Measurements from ENCODE around the gene TBC1D30. TPM values are rescaled to one million over a fixed set of nuclear protein-coding genes. Genes with fewer than 3 reads are reported as not detected.

The TBC1D30 gene
- polyA plus RNA-seq, 2 of the 4 experiments (the other 2 are of a cell fraction), result 0.65 to 3.5 TPM

DNA sequence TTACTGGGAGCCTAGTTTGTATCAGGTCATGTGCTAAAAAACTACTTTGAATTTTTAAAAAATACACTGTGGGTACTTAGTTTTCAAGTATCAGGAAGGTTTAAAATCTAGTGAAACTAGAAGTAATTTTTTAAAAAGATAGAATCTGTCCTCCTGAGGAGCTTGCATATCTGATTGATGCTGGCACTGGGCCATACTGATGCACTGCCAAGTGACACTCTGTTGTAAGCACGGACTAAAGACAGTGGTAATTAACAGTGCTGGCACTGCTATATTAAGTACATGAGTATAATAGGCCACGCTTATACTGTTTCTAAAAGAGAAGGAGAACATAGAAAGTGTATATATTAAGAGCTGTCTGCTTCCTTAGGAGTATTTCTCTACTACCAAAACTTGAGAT, 10.0 kb upstream of the TBC1D30 start (continued):
- TF ChIP-seq HMGXB4 (CRISPR knock-in tag; IDR thresholded peaks at IDR 0.05; ENCODE audit: borderline replicate concordance) (no peak), FOXS1 (CRISPR knock-in tag; IDR thresholded peaks at IDR 0.05) (no peak), JUNB (IDR thresholded peaks at IDR 0.05) (no peak), HOXA7 (CRISPR knock-in tag; IDR thresholded peaks at IDR 0.05) (no peak)

GRCh38 chr12:64819816-64820402, 4.5 kb upstream of the TBC1D30 start:
- WGBS (ENCODE audit: missing lambda C conversion rate), result 79% methylated on average over 5 of the region's 5 CpGs
- Histone ChIP-seq H3K9me3 (peaks cover 14% of the 10 kb centered on the region; the same call in 2 of the 3 replicates), H3K4me3 (no peak overlapping the region), H3K4me2 (no peak overlapping the region), H3K4me1 (peaks cover 11% of the 10 kb centered on the region; the same call in 2 of the 3 replicates), H3K27ac (no peak overlapping the region)
- FAIRE-seq (no peak), DNase-seq (ENCODE audit: low read depth in 1 of 2, low spot score in 1 of 2) (no peak), ATAC-seq (no peak)
- TF ChIP-seq EP300 (IDR thresholded peaks at IDR 0.05) (no peak), MAZ (IDR thresholded peaks at IDR 0.05; ENCODE audit: borderline replicate concordance, low read depth, low read length) (no peak), HEYL (CRISPR knock-in tag; IDR thresholded peaks at IDR 0.05) (no peak), HES2 (IDR thresholded peaks at IDR 0.05) (no peak), CHD4 (IDR thresholded peaks at IDR 0.05; ENCODE audit: borderline replicate concordance) (no peak), ZSCAN20 (CRISPR knock-in tag; IDR thresholded peaks at IDR 0.05) (no peak), SREBF2 (IDR thresholded peaks at IDR 0.05) (no peak), KDM5A (IDR thresholded peaks at IDR 0.05) (no peak)
- ChIA-PET POLR2A (no interaction called here), CTCF (interaction anchor here (1.0 to 3.2 kb wide), 2 partner anchors 9 to 18 kb away, joined by 3 to 14 read pairs; no protein-coding TSS in a partner anchor)

DNA sequence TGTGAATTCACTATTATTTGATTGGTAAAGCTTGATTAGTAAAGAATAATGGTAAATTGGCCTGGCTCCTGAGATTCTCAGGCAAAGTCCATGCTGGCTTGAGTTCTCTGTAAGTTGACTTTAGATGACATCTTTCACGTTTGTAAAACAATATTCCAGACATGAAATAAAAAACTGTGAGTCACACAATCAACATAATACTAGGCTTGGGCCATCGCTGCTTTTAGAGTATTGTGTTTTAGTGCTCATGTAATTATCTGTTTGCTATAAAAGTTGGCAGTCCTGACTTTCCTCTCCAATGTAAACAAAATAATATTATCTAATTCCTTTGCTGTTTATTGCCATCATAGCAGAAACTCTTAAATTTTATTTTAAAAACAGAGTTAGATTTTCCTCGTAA, 3.9 kb upstream of the TBC1D30 start:
- CTCF ChIA-PET, result interaction anchor here (1.0 to 3.2 kb wide), 2 partner anchors 8 to 19 kb away, joined by 3 to 14 read pairs; no protein-coding TSS in a partner anchor
- TF ChIP-seq CEBPB (IDR thresholded peaks at IDR 0.05) (no peak), BHLHE40 (IDR thresholded peaks at IDR 0.05; ENCODE audit: low read depth, low read length) (no peak), HOXB5 (CRISPR knock-in tag; IDR thresholded peaks at IDR 0.05) (no peak), TP53 (CRISPR knock-in tag; IDR thresholded peaks at IDR 0.05) (no peak), ZSCAN20 (CRISPR knock-in tag; IDR thresholded peaks at IDR 0.05) (no peak), HOXA7 (CRISPR knock-in tag; IDR thresholded peaks at IDR 0.05) (no peak), FOSB (CRISPR knock-in tag; IDR thresholded peaks at IDR 0.05) (no peak), JUN (IDR thresholded peaks at IDR 0.05) (no peak), HMGXB4 (CRISPR knock-in tag; IDR thresholded peaks at IDR 0.05; ENCODE audit: borderline replicate concordance) (no peak), MAFK (IDR thresholded peaks at IDR 0.05; ENCODE audit: partially characterized antibody) (no peak), FOSL2 (IDR thresholded peaks at IDR 0.05) (no peak), FOSL2 (CRISPR knock-in tag; IDR thresholded peaks at IDR 0.05) (no peak)
- TF ChIP-seq, protein P1, sequence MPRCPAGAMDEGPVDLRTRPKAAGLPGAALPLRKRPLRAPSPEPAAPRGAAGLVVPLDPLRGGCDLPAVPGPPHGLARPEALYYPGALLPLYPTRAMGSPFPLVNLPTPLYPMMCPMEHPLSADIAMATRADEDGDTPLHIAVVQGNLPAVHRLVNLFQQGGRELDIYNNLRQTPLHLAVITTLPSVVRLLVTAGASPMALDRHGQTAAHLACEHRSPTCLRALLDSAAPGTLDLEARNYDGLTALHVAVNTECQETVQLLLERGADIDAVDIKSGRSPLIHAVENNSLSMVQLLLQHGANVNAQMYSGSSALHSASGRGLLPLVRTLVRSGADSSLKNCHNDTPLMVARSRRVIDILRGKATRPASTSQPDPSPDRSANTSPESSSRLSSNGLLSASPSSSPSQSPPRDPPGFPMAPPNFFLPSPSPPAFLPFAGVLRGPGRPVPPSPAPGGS (IDR thresholded peaks at IDR 0.05), result no peak

More for the DNA sequence above, 3.9 kb upstream of the TBC1D30 start:
- Histone ChIP-seq H3K4me3 (no peak overlapping the region), H3K9me3 (peaks cover 14% of the 10 kb centered on the region; the same call in 2 of the 3 replicates), H3K27ac (no peak overlapping the region), H3K4me1 (peaks cover 11% of the 10 kb centered on the region; the same call in 2 of the 3 replicates), H3K4me2 (no peak overlapping the region)
- 20% methylated on average over 3 of the region's 3 CpGs for WGBS (ENCODE audit: missing lambda C conversion rate)
- no peak for DNase-seq (ENCODE audit: low read depth in 1 of 2, low spot score in 1 of 2)
- POLR2A ChIA-PET, result no interaction called here
- no peak for ATAC-seq
- FAIRE-seq, result no peak

Measured in A549 (cell line).